ENCODE data around the gene UBE2D1.
A peak's percentile ranks its signal among the peaks of the same experiment; 100 is the strongest.

The UBE2D1 gene

DNA sequence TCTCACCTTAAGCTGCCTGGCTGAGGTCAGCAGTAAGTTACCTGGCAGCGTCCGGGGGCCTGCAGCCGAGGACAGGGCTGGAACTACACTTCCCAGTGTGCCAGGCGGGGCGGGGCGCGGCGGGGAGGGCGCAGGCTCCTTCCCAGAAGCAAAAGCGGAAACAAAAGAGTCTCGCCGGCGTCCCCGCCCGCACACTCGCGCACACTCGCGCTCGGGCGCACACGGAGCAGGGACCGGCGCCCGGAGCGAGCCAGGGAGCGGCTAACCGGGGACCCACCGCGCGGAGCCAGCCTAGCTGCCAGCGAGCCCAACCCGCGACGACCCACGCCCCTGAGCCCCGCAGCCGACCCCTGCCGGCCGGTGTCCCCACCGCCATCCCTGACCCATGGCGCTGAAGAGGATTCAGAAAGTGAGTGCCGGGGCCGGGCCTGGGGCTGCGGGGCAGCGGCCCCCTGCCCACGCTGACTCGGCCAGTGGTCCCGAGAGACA lies at the start of gene UBE2D1:
Gene UBE2D1, plus strand, starts transcription at position 190 of the 489 bp plus-strand sequence. Its CDS starts 196 bp downstream, at position 386.
- peak; percentile 84 for DNase-seq

DNA sequence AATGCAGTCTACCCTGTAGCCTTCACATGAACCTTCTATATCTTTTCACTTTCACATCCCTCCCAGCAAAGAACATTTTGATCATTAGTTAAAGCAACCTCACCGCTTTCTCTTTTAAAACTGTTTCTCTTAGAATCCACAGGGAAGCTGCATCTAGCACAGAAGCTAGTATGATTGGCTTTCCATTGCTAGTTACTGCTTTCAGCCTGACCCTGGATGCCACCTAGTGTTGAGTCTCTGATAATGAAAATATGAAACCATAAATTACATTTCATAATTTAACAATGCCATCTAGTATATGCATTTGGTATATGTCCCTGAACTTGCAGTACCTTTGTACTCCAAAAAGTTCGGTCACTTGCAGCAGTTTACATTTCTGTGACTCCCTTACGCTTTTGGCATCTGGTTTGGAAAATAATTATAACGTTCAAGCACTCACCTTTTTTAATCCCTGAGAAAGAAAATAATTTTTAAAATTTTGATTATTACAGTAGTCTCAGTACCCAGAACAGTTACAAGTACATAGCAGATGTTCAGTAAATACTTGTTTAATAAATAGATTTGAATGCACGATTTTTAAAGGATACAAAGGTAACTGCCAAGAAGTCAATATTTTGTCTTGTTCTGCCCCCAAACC lies 43.1 kb upstream of the UBE2D1 start:
- DNase-seq = no peak

DNA sequence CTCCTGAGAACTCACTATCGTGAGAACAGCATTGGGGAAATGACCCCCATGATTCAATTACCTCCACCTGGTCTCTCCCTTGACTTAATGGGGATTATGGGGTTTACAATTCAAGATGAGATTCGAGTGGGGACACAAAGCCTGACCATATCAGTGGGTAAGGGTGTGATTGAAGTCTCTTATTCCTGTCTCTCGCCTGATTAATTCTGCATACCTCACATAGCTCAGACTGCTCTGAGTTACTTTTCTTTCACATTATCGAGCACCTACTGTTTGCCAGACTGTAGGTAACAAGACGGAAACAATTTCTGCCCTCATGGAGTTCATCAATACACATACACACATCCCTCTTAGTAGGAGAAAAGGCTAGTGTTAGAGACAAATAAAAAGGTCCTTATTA lies 40.8 kb upstream of the UBE2D1 start:
- no peak for DNase-seq

DNA sequence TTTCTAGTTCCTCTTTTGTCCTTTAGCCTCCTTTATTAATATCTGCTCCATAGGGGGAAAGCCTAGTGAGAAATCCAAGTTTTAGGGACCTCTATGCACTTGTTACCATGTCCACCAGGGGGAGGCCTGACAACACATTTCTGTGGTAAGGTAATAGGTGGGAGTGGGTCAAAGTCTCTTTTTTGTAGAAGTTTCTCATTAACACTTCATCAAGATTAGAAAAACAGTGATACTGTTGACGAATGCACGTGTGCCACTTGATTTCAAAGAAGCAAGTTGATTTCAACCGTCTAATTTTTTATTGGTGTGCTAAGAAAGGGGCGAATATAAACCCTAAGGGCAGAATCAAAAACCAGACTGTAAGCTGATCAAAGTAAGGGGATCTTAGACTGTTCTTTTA lies 35.2 kb upstream of the UBE2D1 start:
- DNase-seq = peak; percentile 53

DNA sequence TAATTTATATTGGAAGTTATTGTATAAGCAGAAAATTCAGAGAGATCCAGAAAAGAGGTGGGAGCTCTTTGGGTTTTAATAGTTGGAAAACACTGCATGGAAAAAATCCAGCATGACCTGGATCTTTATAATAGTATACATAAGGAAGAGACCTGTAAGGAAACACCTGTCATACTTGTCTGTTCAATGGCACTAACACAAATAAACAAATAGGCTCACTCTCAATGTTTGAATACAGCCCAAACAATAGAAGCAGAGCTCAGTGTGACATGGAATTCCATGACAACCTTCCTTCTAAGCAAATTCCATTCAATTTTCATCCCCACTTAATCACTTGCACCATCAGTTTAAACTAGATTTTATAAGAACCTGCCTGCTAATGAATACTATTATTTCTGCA lies 34.1 kb upstream of the UBE2D1 start:
- no peak for DNase-seq

DNA sequence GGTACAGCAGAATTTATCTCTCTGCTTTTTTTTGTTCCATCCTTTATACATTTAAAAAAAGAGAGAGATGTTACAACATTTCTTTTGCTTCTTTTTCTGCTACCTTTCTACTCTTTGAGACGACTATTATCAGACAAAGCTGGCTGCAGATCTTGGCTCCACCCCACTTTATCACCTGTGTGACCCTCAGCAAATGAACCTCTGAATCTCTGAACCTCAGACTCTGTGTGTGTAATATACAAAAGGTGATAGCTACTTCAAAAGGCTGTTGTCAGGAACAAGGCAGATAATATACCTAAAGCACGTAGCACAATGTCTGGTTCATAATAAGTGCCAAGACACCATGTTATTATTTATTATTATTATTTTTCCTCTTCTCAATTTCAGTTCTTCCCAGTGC lies 32.6 kb upstream of the UBE2D1 start:
- DNase-seq = no peak

DNA sequence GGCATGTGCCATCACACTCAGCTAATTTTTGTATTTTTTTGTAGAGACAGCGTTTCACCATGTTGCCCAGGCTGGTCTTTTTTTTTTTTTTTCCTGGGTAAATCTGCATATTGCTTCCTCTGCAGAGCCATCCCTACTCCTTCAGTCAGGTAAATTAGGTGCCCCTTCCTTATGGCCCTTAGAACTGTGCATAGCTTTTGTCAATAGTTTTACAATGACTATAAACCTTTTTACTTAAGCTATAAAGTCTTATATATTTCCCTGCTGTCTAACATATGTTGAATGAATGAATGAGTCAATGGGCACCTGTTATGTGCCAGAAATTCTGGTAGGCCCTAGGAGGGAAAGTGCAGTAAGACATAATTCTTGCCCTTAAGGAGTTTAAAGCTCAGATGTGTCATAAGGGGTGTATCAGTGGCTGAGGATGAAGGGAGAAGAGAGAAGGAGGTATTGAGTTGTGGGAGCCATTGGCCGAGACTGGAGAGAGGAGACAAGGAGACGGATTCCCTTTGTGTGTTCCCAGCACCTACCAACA lies 30.6 kb upstream of the UBE2D1 start:
- DNase-seq = no peak

DNA sequence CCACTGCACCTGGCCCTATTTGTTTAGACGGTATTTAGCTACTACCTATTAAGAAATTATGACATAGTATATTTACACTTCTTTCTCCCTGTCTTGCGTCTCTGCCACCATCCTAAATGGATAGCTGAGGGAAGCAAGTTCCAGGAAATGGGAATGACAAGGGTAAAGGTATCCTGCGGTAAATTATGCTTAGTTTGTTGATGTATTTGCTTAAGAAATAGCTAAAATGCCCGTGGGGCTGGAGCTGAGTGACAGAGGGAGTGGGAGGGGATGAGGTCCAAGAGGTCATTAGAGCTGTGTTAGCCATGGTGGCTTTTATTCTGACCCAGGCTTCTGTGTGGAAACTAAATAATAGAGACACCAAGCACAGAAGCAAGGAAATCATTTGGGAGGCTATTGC lies 29.0 kb upstream of the UBE2D1 start:
- no peak for DNase-seq

DNA sequence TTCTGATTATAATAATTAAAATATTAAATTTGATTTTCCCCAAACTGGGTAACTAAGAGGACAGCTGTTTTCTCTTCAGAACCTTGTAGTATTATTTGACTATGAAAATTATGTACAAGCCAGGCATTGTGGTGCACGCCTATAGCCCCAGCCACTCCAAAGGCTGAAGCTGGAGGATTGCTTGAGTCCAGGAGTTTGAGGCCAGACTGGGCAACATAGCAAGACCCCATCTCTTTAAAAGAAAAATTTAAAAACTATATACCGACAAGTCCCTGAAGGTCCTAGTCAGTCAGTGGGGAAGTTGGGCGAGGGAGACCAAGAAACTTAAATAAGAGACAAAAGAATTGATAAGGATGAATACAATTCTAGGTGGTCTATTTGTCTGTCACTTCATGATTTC lies 27.1 kb upstream of the UBE2D1 start:
- no peak for DNase-seq

DNA sequence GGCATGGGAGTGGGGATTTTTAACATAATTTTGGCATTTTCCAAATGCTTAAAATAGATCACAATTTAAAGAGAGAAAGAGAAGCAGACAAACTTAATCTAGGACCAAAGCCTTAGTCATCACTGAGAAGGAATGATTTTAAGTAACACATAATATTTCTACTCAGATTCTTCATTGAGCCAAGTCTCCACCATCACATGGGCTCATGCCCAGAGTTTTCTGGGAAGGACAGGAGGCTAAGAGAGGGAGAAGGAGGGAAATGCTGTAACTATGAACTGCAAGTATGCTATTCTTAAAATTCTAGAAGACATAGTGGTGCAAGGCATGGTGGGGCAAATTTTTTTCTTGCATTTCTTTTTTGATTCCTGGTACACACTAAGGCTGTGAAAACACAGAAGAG lies 23.8 kb upstream of the UBE2D1 start:
- no peak for DNase-seq

DNA sequence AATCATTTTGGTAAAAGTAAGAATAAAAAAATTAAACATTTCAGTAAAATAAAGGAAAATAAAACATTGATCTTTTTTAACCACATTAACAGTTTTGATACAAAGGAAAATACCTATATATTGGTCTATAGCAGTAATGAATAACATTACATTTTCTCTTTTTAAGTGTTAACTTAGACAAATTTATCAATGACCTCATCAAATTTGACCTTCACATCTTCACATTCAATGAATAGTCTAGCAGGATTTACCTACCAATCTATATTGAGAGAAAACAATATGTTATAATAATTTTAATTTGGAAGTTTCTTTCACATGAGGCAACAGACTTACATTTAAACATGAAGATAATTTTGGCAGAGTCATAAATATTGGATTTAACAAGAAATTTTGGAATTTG lies 17.9 kb upstream of the UBE2D1 start:
- DNase-seq = no peak

DNA sequence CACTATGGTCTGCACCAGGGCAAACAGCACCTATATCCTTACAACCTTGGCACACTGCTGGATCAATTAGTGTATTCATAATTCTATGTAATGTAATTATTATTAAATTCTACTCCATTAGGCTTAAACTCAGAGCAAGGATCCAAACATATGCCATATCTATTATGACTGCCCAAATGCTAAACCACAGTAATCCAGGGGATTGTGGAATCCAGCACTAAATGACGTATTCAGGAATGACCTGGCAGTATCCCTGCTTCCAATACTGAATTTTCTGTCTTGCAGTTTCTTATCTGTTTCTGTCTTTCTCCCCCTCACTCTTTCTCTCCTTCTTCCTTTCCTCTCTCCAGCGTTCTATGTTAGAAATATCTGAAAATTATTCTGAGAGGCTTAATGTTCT lies 16.5 kb upstream of the UBE2D1 start:
- DNase-seq = no peak

DNA sequence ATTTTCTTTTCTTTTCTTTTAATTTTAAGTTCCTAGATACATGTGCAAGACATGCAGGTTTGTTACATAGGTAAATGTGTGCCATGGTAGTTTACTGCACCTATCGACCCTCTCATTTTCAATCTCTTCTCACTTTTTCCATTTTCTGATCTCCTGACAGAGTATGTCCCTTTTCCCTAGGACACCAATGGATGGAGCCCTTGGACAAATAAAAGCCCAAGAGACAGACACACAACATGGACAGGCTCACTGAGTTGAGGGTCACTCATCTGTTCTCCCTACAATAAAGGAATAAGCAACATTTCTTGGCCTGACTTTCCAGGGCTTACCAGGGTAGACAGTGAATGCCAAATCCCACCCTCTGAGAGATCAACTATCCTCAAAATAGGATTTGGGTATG lies 15.2 kb upstream of the UBE2D1 start:
- DNase-seq = no peak

DNA sequence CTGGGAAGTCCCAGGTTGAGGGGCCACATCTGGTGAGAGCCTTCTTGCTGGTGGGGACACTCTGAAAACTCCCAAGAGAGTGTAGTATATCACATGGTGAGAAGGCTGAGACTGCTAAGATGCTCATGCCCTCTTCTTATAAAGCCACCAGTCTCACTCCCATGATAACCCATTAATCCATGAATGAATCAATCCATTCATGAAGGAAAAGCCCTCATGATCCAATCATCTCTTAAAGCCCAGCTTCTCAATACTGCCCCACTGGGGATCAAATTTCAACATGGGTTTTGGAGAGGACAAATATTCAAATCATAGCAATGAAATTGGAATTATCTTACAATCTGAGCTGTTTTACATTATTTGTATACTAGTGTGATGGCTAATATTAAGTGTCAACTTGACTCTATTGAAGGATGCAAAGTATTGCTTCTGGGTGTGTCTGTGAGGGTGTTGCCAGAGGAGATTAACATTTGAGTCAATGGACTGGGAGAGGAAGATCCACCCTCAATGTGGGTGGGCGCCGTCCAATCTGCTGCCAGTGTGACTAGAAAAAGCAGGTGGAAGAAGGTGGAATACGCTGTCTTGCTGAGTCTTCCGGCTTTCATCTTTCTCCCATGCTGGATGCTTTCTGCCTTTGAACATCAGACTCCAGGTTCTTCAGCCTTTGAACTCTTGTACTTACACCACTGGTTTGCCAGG lies 14.3 kb upstream of the UBE2D1 start:
- DNase-seq = no peak

DNA sequence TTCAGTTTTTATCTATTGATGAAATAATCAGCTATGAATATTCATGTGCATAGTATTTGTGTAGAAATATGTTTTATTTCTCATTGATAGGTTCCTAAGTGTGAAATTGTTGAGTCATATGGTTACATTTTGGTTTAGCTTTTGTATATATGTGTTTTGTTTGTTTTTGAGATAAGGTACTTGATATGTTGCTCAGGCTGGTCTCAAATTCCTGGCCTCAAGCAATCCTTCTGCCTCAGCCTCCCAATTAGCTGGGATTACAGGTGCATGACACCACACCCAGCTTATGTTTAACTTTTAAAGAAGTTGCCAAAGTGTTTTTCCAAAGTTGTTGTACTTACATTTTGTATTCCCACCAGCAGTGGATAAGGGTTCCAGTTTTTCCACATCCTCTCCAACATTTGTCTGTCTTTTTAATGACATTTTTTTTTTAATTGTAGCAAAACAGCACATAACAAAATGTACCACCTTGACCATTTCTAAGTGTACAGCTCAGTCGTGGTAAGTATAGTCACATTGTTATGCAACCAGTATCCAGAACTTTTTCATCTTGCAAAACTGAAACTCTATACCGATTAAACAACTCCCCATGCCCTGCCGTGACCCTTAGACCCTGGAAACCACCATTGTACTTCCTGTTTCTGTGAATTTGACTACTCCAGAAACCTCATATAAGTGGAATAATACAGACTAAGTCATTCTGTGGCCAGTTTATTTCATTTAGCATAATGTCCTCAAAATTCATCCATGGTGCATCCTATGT lies 12.6 kb upstream of the UBE2D1 start:
- no peak for DNase-seq

DNA sequence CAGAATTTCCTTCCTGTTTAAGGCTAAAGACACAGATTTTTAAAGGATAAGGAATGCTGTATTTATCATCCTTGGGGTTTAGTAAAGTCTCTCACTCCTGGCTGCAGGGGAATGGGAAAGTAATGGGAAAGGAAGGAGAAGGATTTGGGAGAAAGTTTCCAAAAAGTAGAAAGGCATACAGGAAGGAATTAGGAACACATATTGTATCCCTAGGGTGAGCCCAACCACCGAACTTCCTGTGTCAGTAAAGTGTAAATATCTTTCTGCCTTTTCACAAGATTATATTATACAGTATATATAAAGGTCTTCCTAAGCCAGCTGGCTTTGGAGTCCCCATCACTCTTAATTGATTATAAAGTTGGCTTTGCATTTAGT lies 12.0 kb upstream of the UBE2D1 start:
- no peak for DNase-seq

DNA sequence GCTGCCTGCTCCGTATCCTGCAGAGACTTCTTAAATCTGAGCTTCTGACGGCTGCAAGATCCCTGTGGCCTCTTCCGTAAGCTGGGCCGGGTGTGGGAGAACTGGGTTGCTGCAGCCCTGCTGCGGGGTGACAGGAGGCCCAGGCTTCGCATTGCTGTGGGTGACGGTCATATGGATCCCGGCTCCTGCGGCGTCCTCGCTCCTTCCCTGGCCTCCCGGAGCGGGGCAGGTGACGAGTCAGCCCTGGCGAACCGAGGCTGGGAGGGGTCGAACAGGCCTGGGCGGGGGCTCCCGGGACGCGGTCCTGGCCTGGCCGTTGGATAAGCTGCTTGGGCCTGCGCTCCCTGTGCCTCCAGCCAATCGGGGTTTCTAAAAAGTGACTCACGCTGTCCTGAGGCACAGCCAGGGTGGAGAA lies 7.8 kb upstream of the UBE2D1 start:
- no peak for DNase-seq

DNA sequence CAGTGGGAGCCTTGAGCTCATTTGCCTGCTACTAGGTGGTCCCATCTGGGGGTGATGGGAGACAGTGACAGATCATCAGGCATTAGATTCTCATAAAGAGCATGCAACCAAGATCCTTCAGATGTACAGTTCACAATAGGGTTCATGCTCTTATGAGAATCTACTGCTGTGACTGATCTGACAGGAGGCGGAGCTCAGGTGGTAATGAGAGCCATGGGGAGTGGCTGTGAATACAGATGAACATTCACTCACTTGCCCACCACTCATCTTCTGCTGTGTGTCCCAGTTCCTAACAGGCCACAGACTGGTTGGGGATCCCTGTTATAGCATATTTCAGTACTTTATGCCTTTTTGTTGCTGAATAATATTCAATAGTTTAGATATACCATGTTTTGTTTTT lies 6.6 kb upstream of the UBE2D1 start:
- no peak for DNase-seq

DNA sequence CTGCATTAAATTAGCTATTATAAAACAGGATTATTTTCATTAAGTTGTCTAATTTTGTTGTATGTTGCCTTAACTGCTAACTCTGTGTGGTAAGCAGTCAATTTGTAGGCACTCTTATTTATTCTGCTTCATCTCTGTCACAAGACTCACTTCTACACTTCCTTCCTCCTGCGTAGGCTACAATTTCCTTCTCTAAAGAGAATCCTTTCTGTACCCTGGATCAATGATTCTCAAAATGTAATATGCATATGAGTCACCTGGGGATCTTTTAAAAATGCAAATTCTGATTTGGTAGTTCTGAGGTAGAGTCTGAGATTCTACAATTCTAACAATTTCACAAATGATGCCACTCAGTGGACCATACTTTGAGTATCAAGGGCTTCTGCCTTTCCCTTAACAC lies 4.4 kb upstream of the UBE2D1 start:
- no peak for DNase-seq

DNA sequence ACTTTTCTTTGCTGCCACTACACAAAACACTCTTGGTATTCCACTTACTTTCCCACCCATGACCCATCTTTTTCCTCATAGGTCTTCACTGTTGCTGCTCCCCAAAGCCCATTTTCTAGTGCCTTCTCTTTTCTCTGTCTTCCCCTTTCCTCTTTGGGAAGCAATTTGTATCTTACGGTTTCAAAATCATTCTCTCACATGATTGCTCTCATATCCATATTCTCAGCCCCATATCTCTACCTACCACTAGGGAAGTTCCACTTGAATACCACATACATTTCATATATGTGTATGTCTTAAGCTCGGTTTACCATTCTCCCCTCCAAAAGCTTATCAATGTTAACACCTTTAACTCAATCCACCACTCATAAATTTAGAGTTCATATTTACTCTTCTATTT lies 3.2 kb upstream of the UBE2D1 start:
- no peak for DNase-seq

DNA sequence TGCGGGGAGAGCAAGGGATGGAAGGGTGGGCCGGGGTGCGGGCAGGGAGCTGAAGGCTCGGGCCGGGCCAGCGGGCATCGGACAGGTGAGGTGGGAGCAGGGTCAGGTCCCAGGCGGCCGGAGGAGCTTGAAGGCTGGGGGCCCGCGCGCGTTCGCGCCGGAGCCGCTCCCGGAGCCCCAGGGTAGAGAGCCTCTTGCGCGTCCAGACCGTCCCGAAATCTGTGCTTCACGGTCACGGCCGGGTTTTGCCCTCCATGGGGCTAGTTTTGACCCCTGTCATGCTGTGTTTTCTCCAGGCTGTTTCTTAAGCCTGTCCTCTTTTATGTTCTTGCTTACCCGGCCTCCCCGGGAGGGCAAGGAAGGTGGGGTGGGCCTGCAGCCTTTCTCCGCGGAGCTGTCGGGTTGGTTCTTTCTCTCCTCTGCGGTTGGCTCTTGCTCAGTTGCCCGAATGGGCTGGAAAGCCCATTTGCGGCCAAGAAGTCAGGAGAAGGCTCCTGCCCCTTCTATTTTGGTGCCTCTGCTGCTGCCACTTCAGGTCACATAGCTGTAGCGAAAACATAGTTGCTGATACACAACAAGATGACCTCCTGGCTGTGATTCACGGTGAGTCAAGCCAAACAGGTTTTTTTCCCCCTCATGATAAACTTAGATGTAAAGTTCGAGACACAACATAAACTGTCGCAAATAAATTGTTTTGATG lies 650 bp downstream of the UBE2D1 start:
- DNase-seq = peak; percentile 27

DNA sequence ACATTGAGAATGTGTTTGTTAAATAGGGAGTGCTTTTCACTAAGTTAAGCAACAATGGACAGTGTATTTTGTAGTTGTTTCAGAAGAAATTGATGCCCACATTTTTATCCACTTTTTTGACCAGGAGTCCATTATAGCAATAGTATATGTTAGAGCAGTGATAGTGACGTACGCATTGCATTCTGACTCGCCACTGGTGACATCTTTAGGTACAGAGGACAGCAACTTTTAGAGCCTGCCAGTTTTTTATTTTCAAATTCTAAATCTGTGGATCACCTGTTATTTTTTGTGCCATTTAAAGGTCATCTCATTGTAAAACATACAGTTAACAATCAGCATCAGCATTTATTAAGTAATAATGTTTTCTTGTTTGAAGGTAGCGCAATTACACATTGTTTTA lies 1.4 kb downstream of the UBE2D1 start:
- no peak for DNase-seq

DNA sequence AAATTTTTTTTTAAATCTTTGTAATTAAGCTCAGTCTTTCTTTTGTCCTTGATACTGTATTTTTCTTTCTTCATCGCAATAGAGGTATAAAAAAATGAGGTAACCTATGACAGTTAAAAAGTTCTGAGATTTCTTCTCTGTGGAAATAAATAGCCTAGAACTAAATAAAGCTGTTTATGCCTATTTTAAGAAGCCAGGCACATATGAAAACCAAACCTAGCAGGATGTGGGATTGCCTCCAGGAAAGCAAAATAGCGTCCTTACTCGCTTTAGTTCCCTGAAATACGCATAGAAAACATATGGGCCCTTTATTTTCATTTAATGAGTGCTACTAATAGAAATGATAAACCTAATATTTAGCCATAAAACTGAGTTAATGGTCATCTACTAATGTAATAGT lies 6.6 kb downstream of the UBE2D1 start:
- DNase-seq = no peak

All from activated T-cell treated with anti-CD3 and anti-CD28 coated beads, Interleukin-2, amount 50 U/mL, for 1 hour (primary cell).